SK-N-SH (cell line): Measurements from ENCODE around the gene NKAIN4. TPM values are rescaled to one million over a fixed set of nuclear protein-coding genes. Genes with fewer than 3 reads are reported as not detected.

Experiments used
- CTCF ChIA-PET: fragments of 300-600, 350-600 bp; formaldehyde crosslinking; extraction: SDS; loops from one replicate; lab custom pipeline; 2021; lab: Yijun Ruan, JAX
- POLR2A ChIA-PET: fragments of 350-600 bp; sonication (Branson Sonifier 250); formaldehyde crosslinking; extraction: SDS; loops from one replicate; lab custom pipeline; 2020; ENCODE audit warnings: antibody characterized with exemption, inconsistent platforms; lab: Yijun Ruan, JAX
- DNase-seq: peaks from one replicate; pipeline ENCODE4 v3.0.0; 2012
- H2AFZ ChIP-seq: fragments of 200-600 bp; sonication (generic); 2 replicates; pipeline ENCODE4 v1.8.1; 2016; ENCODE audit warnings: antibody characterized with exemption, mild to moderate bottlenecking, low read depth
- H3F3A ChIP-seq: fragments of 200-600 bp; sonication (generic); replicated peaks from 2 replicates; pipeline ENCODE3; 2016; ENCODE audit warnings: antibody characterized with exemption, mild to moderate bottlenecking; ENCODE audit not compliant: insufficient read depth
- H3K27ac ChIP-seq, 2 experiments: fragments of 200-500 bp in 1 of 2; fragments of 200-600 bp in 1 of 2; sonication (Bioruptor generic) in 1 of 2; sonication (generic), shearing (Covaris generic) in 1 of 2; 2 replicates each; pipeline versions ENCODE4 v1.5.1 to v1.6.1; 2014 to 2016; ENCODE audit warnings: low read depth in 2 of 2, inconsistent platforms in 1 of 2, low read length in 1 of 2, mild to moderate bottlenecking in 1 of 2, mixed read lengths in 1 of 2
- H3K27me3 ChIP-seq: fragments of 200-600 bp; sonication (generic), shearing (Covaris generic); 2 replicates; pipeline ENCODE4 v1.6.1; 2016; ENCODE audit warnings: mixed run types; ENCODE audit not compliant: insufficient read depth
- H3K36me3 ChIP-seq, 2 experiments: fragments of 200-500 bp in 1 of 2; fragments of 200-600 bp in 1 of 2; sonication (Bioruptor generic) in 1 of 2; sonication (generic) in 1 of 2; replicated peaks in 1 of 2; 2 replicates each; pipeline versions ENCODE3 to v1.5.1; 2014 to 2016; ENCODE audit warnings: low read length in 1 of 2, mild to moderate bottlenecking in 1 of 2; ENCODE audit not compliant: insufficient read depth in 2 of 2, control insufficient read depth in 1 of 2
- H3K4me1 ChIP-seq, 2 experiments: fragments of 200-500 bp in 1 of 2; fragments of 200-600 bp in 1 of 2; sonication (Bioruptor generic) in 1 of 2; sonication (generic), shearing (Covaris generic) in 1 of 2; 2 replicates each; pipeline versions ENCODE4 v1.5.1 to v1.6.1; 2014 to 2016; ENCODE audit warnings: low read depth in 1 of 2, low read length in 1 of 2, mixed run types in 1 of 2; ENCODE audit not compliant: insufficient read depth in 2 of 2, control insufficient read depth in 1 of 2
- H3K4me2 ChIP-seq: fragments of 200-600 bp; sonication (generic), shearing (Covaris generic); 2 replicates; pipeline ENCODE4 v1.6.1; 2017; ENCODE audit warnings: mixed run types
- H3K4me3 ChIP-seq, 2 experiments: fragments of 200-500 bp in 1 of 2; fragments of 200-600 bp in 1 of 2; sonication (Bioruptor generic) in 1 of 2; sonication (generic), shearing (Covaris generic) in 1 of 2; 2 replicates each; pipeline versions ENCODE4 v1.5.1 to v1.8.1; 2014 to 2016; ENCODE audit warnings: low read depth in 2 of 2, inconsistent platforms in 1 of 2, low read length in 1 of 2, mild to moderate bottlenecking in 1 of 2, mixed read lengths in 1 of 2, moderate library complexity in 1 of 2
- H3K79me2 ChIP-seq: fragments of 200-600 bp; sonication (generic); 2 replicates; pipeline ENCODE4 v1.8.1; 2017; ENCODE audit warnings: mild to moderate bottlenecking; ENCODE audit not compliant: insufficient read depth
- H3K9ac ChIP-seq: fragments of 200-600 bp; sonication (generic); 2 replicates; pipeline ENCODE4 v1.6.1; 2017; ENCODE audit warnings: mixed run types
- H3K9me2 ChIP-seq: fragments of 200-600 bp; sonication (generic); 2 replicates; pipeline ENCODE4 v1.6.1; 2017; ENCODE audit warnings: mixed run types
- H3K9me3 ChIP-seq: fragments of 200-600 bp; sonication (generic); 2 replicates; pipeline ENCODE4 v1.6.1; 2017; ENCODE audit warnings: mixed run types, mild to moderate bottlenecking, moderate library complexity
- H4K20me1 ChIP-seq: fragments of 200-600 bp; sonication (generic); 2 replicates; pipeline ENCODE4 v1.6.1; 2017; ENCODE audit warnings: mild to moderate bottlenecking, mixed run types; ENCODE audit not compliant: insufficient read depth
- CHD2 ChIP-seq: fragments of 150-350 bp; IDR thresholded peaks from 2 replicates; pipeline ENCODE4 v1.6.1; 2018; ENCODE audit warnings: low read length; ENCODE audit not compliant: partially characterized antibody
- ELF1 ChIP-seq: IDR thresholded peaks from 2 replicates; pipeline ENCODE4 v1.4.0; 2012
- EZH2phosphoT487 ChIP-seq: fragments of 200-600 bp; sonication (generic); IDR thresholded peaks from 2 replicates; pipeline ENCODE4 v1.6.1; 2017; ENCODE audit warnings: low read depth, mixed run types, mild to moderate bottlenecking, antibody characterized with exemption, moderate library complexity, borderline replicate concordance
- FOSL2 ChIP-seq: IDR thresholded peaks from 2 replicates; pipeline ENCODE4 v1.4.0; 2012; ENCODE audit warnings: low read depth, mild to moderate bottlenecking, moderate library complexity, borderline replicate concordance
- FOXM1 ChIP-seq: IDR thresholded peaks from 2 replicates; pipeline ENCODE4 v1.4.0; 2012; ENCODE audit warnings: low read depth, mild to moderate bottlenecking
- GATA2 ChIP-seq: sonication (generic); formaldehyde crosslinking; IDR thresholded peaks from 2 replicates; pipeline ENCODE4 v1.5.0; 2020; ENCODE audit warnings: mild to moderate bottlenecking, missing genetic modification reagents
- JUND ChIP-seq: IDR thresholded peaks from 2 replicates; pipeline ENCODE4 v1.4.0; 2012
- MXI1 ChIP-seq: IDR thresholded peaks from 2 replicates; pipeline ENCODE4 v1.6.1; 2012; ENCODE audit warnings: mild to moderate bottlenecking, low read depth, low read length, improper control_type of control experiment
- NFIC ChIP-seq: IDR thresholded peaks from 2 replicates; pipeline ENCODE4 v1.4.0; 2012; ENCODE audit warnings: borderline replicate concordance
- NRF1 ChIP-seq: IDR thresholded peaks from 2 replicates; pipeline ENCODE4 v1.6.1; 2012; ENCODE audit warnings: low read depth, mild to moderate bottlenecking, low read length
- RAD21 ChIP-seq: IDR thresholded peaks from 2 replicates; pipeline ENCODE4 v1.6.1; 2012; ENCODE audit warnings: mild to moderate bottlenecking, low read length
- RFX5 ChIP-seq: IDR thresholded peaks from 2 replicates; pipeline ENCODE4 v1.6.1; 2012; ENCODE audit warnings: mild to moderate bottlenecking, improper control_type of control experiment, low read length
- SIN3A ChIP-seq: IDR thresholded peaks from 2 replicates; pipeline ENCODE4 v1.6.1; 2012; ENCODE audit warnings: low read depth, mild to moderate bottlenecking, low read length, moderate library complexity, borderline replicate concordance
- TAF1 ChIP-seq: IDR thresholded peaks from 2 replicates; pipeline ENCODE4 v1.6.1; 2012; ENCODE audit warnings: low read depth, mild to moderate bottlenecking, low read length, moderate library complexity, borderline replicate concordance
- TCF12 ChIP-seq: IDR thresholded peaks from 2 replicates; pipeline ENCODE4 v1.4.0; 2012
- WGBS: methylation state at CpG from one replicate; pipeline ENCODE4 v1.1.6; 2017; ENCODE audit warnings: low lambda C conversion rate; 5-methylcytosine and 5-hydroxymethylcytosine counted together
- polyA plus RNA-seq, 3 experiments: library from polyadenylated mRNA; depleted of rRNA; stranded (reverse); fragments of >200 nt; gene quantifications; 2 replicates each; pipeline ENCODE4 v1.2.3, GENCODE V29; 2012
- TF ChIP-seq, protein P1 (sequence below): IDR thresholded peaks from 2 replicates; pipeline ENCODE4 v1.4.0; 2012; ENCODE audit warnings: low read depth, borderline replicate concordance
- TF ChIP-seq, protein P2 (sequence below): IDR thresholded peaks from 2 replicates; pipeline ENCODE4 v1.6.1; 2012; ENCODE audit warnings: mild to moderate bottlenecking, low read depth, low read length, moderate library complexity
- TF ChIP-seq, protein P3 (sequence below): fragments of 200-600 bp; sonication (generic); IDR thresholded peaks from 2 replicates; pipeline ENCODE4 v1.6.1; 2017; ENCODE audit warnings: antibody characterized with exemption, mild to moderate bottlenecking, moderate library complexity
- TF ChIP-seq, protein P4 (sequence below): IDR thresholded peaks from 2 replicates; pipeline ENCODE4 v1.4.0; 2012; ENCODE audit warnings: low read depth

Gene NKAIN4
- polyA plus RNA-seq, 1 of the 3 experiments (the other 2 are of a cell fraction) = not detected

DNA sequence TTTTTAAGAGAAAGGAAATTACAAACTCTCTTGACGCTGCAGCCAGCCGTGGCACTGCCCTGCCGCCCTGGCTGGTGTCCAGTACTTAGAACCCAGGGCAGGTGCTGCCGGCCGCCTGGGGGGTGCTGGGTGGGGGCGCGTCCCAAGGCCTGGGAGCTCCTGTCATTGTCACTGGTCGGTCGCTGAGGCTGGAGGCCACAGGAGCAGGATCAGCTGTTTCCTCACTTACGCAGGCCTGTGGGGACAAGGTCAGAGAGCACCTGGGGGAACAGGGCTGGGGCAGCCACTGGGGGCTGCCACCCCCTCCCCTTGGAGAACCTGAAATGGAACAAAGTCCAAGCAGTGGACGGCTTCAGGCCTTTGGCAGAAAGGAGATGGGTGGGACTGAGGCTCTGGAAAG, 13.0 kb downstream of the NKAIN4 start (continued):
- TF ChIP-seq, protein P1, sequence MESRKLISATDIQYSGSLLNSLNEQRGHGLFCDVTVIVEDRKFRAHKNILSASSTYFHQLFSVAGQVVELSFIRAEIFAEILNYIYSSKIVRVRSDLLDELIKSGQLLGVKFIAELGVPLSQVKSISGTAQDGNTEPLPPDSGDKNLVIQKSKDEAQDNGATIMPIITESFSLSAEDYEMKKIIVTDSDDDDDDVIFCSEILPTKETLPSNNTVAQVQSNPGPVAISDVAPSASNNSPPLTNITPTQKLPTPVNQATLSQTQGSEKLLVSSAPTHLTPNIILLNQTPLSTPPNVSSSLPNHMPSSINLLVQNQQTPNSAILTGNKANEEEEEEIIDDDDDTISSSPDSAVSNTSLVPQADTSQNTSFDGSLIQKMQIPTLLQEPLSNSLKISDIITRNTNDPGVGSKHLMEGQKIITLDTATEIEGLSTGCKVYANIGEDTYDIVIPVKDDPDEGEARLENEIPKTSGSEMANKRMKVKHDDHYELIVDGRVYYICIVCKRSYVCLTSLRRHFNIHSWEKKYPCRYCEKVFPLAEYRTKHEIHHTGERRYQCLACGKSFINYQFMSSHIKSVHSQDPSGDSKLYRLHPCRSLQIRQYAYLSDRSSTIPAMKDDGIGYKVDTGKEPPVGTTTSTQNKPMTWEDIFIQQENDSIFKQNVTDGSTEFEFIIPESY = no peak
- no peak for TF ChIP-seq CHD2
- no peak for TF ChIP-seq JUND
- TF ChIP-seq SIN3A = no peak

DNA sequence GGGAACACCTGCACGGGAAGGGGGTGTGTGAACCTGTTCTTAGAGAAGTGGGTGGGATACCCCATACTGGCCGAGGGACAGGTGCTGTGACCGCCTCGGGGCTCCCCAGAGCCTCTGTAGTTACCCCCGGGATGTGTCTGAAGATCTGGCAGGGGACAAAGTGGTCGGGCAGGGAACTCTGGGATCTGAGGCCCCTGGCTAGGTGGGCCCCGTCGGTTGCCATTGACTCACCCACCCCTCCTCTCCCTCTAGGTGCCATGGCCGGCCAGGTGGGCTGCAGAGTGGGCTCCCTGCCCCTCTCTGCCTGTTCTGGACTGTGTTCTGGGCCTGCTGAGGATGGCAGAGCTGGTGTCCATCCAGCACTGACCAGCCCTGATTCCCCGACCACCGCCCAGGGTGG, 14.3 kb downstream of the NKAIN4 start:
- H3K9me3 ChIP-seq = no peaks in the 10 kb centered on the region
- 51% methylated on average over 6 of the region's 11 CpGs for WGBS
- H2AFZ ChIP-seq = no peak overlapping the region
- no peaks in the 10 kb centered on the region for H3K9me2 ChIP-seq
- H3K4me3 ChIP-seq = no peak overlapping the region
- H3K79me2 ChIP-seq = no peaks in the 10 kb centered on the region
- no peaks in the 10 kb centered on the region for H3F3A ChIP-seq
- no peak overlapping the region for H3K4me2 ChIP-seq
- H3K4me1 ChIP-seq = peaks cover 0 to 7% of the 10 kb centered on the region in 2 experiments; a peak in 1 of 4 replicates
- no peak overlapping the region for H3K9ac ChIP-seq
- H4K20me1 ChIP-seq = no peaks in the 10 kb centered on the region
- ChIA-PET POLR2A (no interaction called here), CTCF (interaction anchor here (1.7 to 15.6 kb wide), 4 partner anchors 10 to 142 kb away, joined by 4 to 168 read pairs (median 6); no protein-coding TSS in a partner anchor)
- TF ChIP-seq GATA2 (CRISPR knock-in tag) = no peak
- TF ChIP-seq MXI1 = no peak
- no peak for TF ChIP-seq CHD2
- TF ChIP-seq, protein P2, sequence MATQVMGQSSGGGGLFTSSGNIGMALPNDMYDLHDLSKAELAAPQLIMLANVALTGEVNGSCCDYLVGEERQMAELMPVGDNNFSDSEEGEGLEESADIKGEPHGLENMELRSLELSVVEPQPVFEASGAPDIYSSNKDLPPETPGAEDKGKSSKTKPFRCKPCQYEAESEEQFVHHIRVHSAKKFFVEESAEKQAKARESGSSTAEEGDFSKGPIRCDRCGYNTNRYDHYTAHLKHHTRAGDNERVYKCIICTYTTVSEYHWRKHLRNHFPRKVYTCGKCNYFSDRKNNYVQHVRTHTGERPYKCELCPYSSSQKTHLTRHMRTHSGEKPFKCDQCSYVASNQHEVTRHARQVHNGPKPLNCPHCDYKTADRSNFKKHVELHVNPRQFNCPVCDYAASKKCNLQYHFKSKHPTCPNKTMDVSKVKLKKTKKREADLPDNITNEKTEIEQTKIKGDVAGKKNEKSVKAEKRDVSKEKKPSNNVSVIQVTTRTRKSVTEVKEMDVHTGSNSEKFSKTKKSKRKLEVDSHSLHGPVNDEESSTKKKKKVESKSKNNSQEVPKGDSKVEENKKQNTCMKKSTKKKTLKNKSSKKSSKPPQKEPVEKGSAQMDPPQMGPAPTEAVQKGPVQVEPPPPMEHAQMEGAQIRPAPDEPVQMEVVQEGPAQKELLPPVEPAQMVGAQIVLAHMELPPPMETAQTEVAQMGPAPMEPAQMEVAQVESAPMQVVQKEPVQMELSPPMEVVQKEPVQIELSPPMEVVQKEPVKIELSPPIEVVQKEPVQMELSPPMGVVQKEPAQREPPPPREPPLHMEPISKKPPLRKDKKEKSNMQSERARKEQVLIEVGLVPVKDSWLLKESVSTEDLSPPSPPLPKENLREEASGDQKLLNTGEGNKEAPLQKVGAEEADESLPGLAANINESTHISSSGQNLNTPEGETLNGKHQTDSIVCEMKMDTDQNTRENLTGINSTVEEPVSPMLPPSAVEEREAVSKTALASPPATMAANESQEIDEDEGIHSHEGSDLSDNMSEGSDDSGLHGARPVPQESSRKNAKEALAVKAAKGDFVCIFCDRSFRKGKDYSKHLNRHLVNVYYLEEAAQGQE = no peak
- TF ChIP-seq, protein P3, sequence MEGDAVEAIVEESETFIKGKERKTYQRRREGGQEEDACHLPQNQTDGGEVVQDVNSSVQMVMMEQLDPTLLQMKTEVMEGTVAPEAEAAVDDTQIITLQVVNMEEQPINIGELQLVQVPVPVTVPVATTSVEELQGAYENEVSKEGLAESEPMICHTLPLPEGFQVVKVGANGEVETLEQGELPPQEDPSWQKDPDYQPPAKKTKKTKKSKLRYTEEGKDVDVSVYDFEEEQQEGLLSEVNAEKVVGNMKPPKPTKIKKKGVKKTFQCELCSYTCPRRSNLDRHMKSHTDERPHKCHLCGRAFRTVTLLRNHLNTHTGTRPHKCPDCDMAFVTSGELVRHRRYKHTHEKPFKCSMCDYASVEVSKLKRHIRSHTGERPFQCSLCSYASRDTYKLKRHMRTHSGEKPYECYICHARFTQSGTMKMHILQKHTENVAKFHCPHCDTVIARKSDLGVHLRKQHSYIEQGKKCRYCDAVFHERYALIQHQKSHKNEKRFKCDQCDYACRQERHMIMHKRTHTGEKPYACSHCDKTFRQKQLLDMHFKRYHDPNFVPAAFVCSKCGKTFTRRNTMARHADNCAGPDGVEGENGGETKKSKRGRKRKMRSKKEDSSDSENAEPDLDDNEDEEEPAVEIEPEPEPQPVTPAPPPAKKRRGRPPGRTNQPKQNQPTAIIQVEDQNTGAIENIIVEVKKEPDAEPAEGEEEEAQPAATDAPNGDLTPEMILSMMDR = no peak
- no peak for TF ChIP-seq ELF1
- TF ChIP-seq TCF12 = no peak
- no peak for TF ChIP-seq TAF1
- TF ChIP-seq RFX5 = no peak
- TF ChIP-seq, protein P1 = no peak
- TF ChIP-seq NRF1 = no peak
- TF ChIP-seq, protein P4, sequence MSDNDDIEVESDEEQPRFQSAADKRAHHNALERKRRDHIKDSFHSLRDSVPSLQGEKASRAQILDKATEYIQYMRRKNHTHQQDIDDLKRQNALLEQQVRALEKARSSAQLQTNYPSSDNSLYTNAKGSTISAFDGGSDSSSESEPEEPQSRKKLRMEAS = no peak
- no peak for TF ChIP-seq EZH2phosphoT487
- no peak for TF ChIP-seq RAD21
- TF ChIP-seq NFIC = no peak
- TF ChIP-seq FOSL2 = no peak
- no peak for TF ChIP-seq FOXM1
- no peak overlapping the region for H3K27ac ChIP-seq
- no peaks in the 10 kb centered on the region for H3K36me3 ChIP-seq
- DNase-seq = no peak
- H3K27me3 ChIP-seq = no peaks in the 10 kb centered on the region
